Spinal cord (tissue), 10 donors: Measurements from ENCODE around the gene CAMK1. TPM values are rescaled to one million over a fixed set of nuclear protein-coding genes. Genes with fewer than 3 reads are reported as not detected.
A peak's percentile ranks its signal among the peaks of the same experiment; 100 is the strongest.
"Not testable (repeated sequence)": the region's sequence is repeated elsewhere in the genome, so short reads cannot be mapped to it uniquely, and the experiment has no call there.

Experiments used
- DNase-seq, 6 donors: peaks; one replicate each; pipeline versions ENCODE4 v3.0.0 to v3.0.0-alpha.2; 2013 to 2015; ENCODE audit warnings: low spot score in 6 of 6, low read depth in 4 of 6
- H3K27ac ChIP-seq: one replicate; pipeline ENCODE4 v1.5.1; 2013; ENCODE audit warnings: low read depth, low read length, control low read depth
- H3K27me3 ChIP-seq: one replicate; pipeline ENCODE4 v1.6.1; 2013; ENCODE audit warnings: low read length; ENCODE audit not compliant: control insufficient read depth, insufficient read depth
- H3K36me3 ChIP-seq: one replicate; pipeline ENCODE4 v1.6.1; 2013; ENCODE audit warnings: low read length; ENCODE audit not compliant: control insufficient read depth, insufficient read depth
- H3K4me1 ChIP-seq: one replicate; pipeline ENCODE4 v1.6.1; 2013; ENCODE audit warnings: low read length; ENCODE audit not compliant: control insufficient read depth, insufficient read depth
- H3K4me3 ChIP-seq: one replicate; pipeline ENCODE4 v1.5.1; 2013; ENCODE audit warnings: low read depth, low read length, control low read depth
- H3K9me3 ChIP-seq: one replicate; pipeline ENCODE4 v1.6.1; 2013; ENCODE audit warnings: low read length; ENCODE audit not compliant: control insufficient read depth, insufficient read depth
- WGBS: methylation state at CpG from one replicate; pipeline ENCODE4 v1.1.5; 2013; ENCODE audit warnings: missing lambda C conversion rate; ENCODE audit not compliant: insufficient coverage; 5-methylcytosine and 5-hydroxymethylcytosine counted together
- polyA plus RNA-seq, 2 donors: library from polyadenylated mRNA; unstranded; fragments of 120-200 nt; gene quantifications; one replicate each; pipeline ENCODE4 v1.2.1, GENCODE V29; 2013; ENCODE audit not compliant: insufficient read length in 2 of 2
- total RNA-seq, 2 donors: library from RNA; depleted of rRNA in 1 of 2; stranded (reverse); fragments of 120-200 nt in 1 of 2; fragments of >200 nt in 1 of 2; gene quantifications; one replicate each; pipeline versions ENCODE4 v1.2.3 to v1.2.4, GENCODE V29; 2013 to 2014
- donor health status: healthy.

CAMK1 gene
- total and polyA plus RNA-seq, 4 donors, result 36.3 to 64.4 (median 43.2) TPM

GRCh38 chr3:9778143-9779074 is 8.7 kb upstream of the CAMK1 start:
- H3K4me3 ChIP-seq, result no peak overlapping the region
- H3K9me3 ChIP-seq, result no peaks in the 10 kb centered on the region
- DNase-seq, result no peak
- peaks cover 41% of the 10 kb centered on the region for H3K36me3 ChIP-seq
- no peaks in the 10 kb centered on the region for H3K27me3 ChIP-seq
- H3K4me1 ChIP-seq, result peaks cover 6% of the 10 kb centered on the region
- 90% methylated on average over 4 of the region's 5 CpGs for WGBS
- no peak overlapping the region for H3K27ac ChIP-seq

GRCh38 chr3:9777694-9778021 is 7.9 kb upstream of the CAMK1 start:
- no CpG with 5 or more reads among the region's 1 CpG for WGBS
- Histone ChIP-seq H3K4me1 (peaks cover 6% of the 10 kb centered on the region), H3K27ac (no peak overlapping the region), H3K36me3 (peaks cover 37% of the 10 kb centered on the region), H3K9me3 (no peaks in the 10 kb centered on the region), H3K27me3 (no peaks in the 10 kb centered on the region), H3K4me3 (no peak overlapping the region)
- DNase-seq, result no peak

DNA sequence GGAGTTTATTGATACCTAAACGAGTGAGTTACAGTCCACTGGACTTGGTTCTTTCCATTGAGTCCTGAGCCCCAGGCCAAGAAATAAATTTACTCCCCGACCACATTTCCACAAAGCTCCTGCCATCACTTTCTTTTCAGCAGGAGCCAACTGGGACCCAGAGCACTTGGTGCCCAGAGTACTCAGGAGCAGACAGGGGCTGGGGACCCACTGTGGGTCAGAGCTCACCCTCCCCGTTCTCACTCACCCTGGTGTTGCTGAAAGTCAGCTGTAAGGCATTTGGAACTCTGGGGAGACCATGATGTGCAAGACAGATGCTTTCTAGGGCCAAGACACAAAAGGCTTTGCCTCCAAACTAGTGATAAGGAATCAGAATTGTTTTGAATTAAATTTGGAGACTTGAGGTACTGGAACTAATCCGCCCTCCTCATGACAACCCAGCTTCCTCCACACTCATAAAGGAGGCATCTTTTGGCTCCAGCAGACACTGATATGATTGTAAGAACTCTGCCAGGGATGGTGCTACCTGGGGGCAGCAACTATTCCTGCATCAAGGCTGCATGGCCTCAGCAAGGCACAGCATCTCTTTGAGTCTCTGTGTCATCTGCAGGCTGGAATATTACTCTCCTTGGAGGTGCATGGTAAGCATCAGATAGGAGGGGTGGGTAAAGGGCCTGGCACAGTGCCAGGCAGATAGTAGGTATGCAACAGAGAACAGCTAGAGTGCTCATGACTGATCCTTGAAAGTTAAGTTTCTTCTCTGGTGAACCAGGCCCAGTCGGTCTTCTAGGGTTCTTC is 7.3 kb upstream of the CAMK1 start:
- H3K36me3 ChIP-seq, result peaks cover 31% of the 10 kb centered on the region
- no peaks in the 10 kb centered on the region for H3K27me3 ChIP-seq
- peaks cover 6% of the 10 kb centered on the region for H3K4me1 ChIP-seq
- WGBS, result 77% methylated on average over 3 of the region's 5 CpGs
- no peaks in the 10 kb centered on the region for H3K9me3 ChIP-seq
- H3K4me3 ChIP-seq, result no peak overlapping the region
- no peak overlapping the region for H3K27ac ChIP-seq
- no peak for DNase-seq

DNA sequence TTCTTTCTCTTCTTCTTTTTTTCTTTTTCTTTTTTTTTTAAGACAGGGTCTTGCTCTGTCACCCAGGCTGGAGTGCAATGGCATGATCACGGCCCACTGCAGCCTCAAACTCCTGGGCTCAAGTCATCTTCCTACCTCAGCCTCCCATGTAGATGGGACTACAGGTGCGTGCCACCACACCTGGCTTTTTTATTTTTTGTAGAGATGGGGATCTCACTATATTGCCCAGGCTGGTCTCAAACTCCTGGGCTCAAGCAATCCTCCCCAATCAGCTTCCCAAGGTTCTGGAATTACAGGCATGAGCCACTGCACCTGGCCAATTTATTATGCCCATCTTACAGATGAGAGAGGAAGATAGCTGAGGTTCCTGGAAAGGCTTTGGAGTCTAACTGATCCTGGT is 1.3 kb upstream of the CAMK1 start:
- H3K4me3 ChIP-seq, DNase-seq, H3K9me3 ChIP-seq, H3K36me3 ChIP-seq, H3K27me3 ChIP-seq: not testable (repeated sequence)
- peak overlapping the region; percentile 86 for H3K27ac ChIP-seq
- WGBS, result 67% methylated on average over 1 of the region's 2 CpGs
- H3K4me1 ChIP-seq, result peaks cover 35% of the 10 kb centered on the region

DNA sequence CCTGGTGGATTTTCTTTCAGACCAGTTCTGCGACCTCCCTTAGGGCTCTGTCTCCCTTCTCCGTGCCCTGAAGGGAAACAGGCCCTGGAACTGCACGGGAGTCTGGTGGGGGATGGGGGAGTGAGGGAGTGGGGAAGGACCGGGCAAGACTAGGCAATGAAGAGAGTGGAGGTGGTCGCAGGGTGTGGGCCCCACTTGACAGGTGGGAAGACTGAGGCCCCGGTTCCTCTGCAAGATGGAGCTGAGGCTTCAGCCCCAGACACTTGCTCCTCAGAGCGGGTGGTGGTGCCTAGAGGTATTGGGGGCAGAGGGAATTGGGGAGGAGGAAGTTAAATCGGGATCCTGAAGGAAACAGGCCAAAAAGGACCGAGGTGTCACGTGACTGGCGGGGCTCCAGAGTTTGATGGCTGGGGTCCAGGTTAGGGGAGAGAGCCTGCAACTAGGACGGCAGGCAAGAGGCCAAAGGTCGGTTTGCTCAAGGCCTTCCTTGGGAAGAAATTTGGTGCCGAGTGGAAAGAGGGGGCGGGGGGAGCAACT is 597 bp upstream of the CAMK1 start:
- H3K27me3 ChIP-seq, result no peaks in the 10 kb centered on the region
- H3K9me3 ChIP-seq, result no peaks in the 10 kb centered on the region
- peak overlapping the region; percentile 48 for H3K4me3 ChIP-seq
- peak in 2 of 6 donors; percentile 51 to 90 for DNase-seq
- peaks cover 40% of the 10 kb centered on the region for H3K4me1 ChIP-seq
- H3K36me3 ChIP-seq, result peaks cover 13% of the 10 kb centered on the region
- 19% methylated on average over 12 of the region's 15 CpGs for WGBS
- H3K27ac ChIP-seq, result peak overlapping the region; percentile 86

DNA sequence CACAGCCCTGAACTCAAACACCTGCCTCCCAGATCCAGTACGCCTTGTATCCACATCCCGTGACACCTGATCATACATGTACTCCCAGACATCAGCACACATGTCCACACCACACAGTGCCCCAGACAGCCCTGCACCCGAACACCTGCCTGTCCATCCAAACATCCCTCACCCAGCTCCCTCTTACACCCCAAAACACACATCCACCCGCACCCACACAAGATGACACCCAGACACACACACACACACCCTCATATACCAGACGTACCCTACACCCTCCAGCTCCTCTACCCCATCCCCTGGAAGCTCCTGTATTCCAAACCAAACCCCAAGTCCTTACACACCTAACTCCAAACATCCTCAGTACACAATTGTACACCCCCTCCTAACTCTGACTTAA is 735 bp downstream of the CAMK1 start:
- Histone ChIP-seq H3K9me3 (no peaks in the 10 kb centered on the region), H3K27me3 (no peaks in the 10 kb centered on the region), H3K36me3 (peaks cover 21% of the 10 kb centered on the region), H3K4me3 (peak overlapping the region; percentile 48), H3K27ac (peak overlapping the region; percentile 65), H3K4me1 (peaks cover 40% of the 10 kb centered on the region)
- 62% methylated on average over 5 of the region's 5 CpGs for WGBS
- peak in 1 of 6 donors; percentile 19 for DNase-seq

DNA sequence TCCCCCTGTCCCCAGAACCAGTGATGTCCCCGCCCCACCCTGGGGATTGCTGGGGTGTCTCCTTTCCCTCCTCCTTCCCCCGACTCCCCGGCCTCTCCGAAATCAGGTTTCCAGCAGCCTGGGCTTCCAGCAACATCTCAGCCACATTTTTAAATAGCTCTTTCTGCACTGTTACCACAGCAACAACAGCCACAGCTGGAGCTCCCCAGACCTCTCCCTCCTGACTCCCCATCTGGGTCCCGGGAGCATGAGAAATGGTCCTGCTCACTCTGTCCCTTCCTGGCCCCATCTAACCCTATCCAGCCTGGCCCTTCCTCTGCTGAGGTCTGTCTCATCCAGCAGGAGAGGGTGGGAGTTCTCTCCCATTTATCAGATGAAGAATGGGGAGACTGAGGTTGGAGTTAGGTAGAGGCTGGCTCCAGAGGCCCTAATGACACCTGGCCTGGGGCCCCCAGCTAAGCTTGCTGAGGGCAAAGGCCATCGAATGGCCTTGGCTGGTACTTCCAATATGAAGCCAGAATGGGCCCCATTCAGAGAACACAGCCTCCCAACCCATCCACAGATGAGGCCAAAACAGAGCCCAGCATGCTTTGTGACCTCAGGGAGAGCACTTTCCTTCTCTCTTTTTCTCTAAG is 1.5 kb downstream of the CAMK1 start:
- peak in 1 of 6 donors; percentile 8 for DNase-seq
- 56% methylated on average over 5 of the region's 6 CpGs for WGBS

DNA sequence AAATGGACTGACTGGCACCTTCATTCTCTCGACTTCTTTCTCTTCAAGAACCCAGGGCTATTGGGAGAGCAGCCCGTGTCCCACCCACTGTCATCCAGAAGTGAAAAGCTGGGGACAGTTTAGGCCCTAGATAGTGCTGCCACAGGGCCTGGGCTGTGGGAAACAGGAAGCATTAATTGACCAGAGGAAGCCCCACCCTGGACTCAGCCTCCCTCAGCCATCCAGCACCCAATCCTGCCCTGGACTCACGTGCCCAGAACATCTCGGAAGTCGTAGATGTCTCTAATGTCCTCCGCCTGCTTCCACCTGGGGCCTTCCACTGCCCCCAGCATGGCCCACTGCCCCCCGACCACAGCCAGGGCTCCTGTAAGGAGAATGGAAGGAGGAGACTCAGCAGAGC is 2.3 kb downstream of the CAMK1 start:
- Histone ChIP-seq H3K27me3 (no peaks in the 10 kb centered on the region), H3K4me3 (no peak overlapping the region), H3K9me3 (no peaks in the 10 kb centered on the region), H3K4me1 (peaks cover 40% of the 10 kb centered on the region), H3K27ac (no peak overlapping the region), H3K36me3 (peaks cover 33% of the 10 kb centered on the region)
- DNase-seq, result no peak
- 85% methylated on average over 5 of the region's 7 CpGs for WGBS

More for the DNA sequence above, 1.5 kb downstream of the CAMK1 start:
- H3K4me3 ChIP-seq, result no peak overlapping the region
- H3K27me3 ChIP-seq, result no peaks in the 10 kb centered on the region
- H3K4me1 ChIP-seq, result peaks cover 40% of the 10 kb centered on the region
- no peak overlapping the region for H3K27ac ChIP-seq
- H3K36me3 ChIP-seq, result peaks cover 24% of the 10 kb centered on the region
- no peaks in the 10 kb centered on the region for H3K9me3 ChIP-seq

GRCh38 chr3:9765865-9766264 is 3.9 kb downstream of the CAMK1 start:
- H3K36me3 ChIP-seq, result peaks cover 47% of the 10 kb centered on the region
- 96% methylated on average over 2 of the region's 4 CpGs for WGBS

More at GRCh38 chr3:9765865-9766264, 3.9 kb downstream of the CAMK1 start:
- DNase-seq, result peak in 1 of 6 donors; percentile 4
- Histone ChIP-seq H3K4me3 (no peak overlapping the region), H3K27ac (no peak overlapping the region), H3K4me1 (peaks cover 38% of the 10 kb centered on the region), H3K27me3 (no peaks in the 10 kb centered on the region), H3K9me3 (no peaks in the 10 kb centered on the region)
